Chondrocyte (in vitro differentiated cells): ENCODE data around the gene LGSN. TPM values are rescaled to one million over a fixed set of nuclear protein-coding genes. Genes with fewer than 3 reads are reported as not detected.
"Not testable (repeated sequence)": the region's sequence is repeated elsewhere in the genome, so short reads cannot be mapped to it uniquely, and the experiment has no call there.

Source experiments
- DNase-seq: peaks from one replicate; pipeline ENCODE4 v3.0.0; 2021; ENCODE audit warnings: mixed read lengths, low spot score
- H3K27ac Mint-ChIP-seq: one replicate; pipeline ENCODE4 v1.8.0; 2021; ENCODE audit warnings: mild to moderate bottlenecking, moderate library complexity, mixed read lengths; ENCODE audit not compliant: unreplicated experiment
- H3K27me3 Mint-ChIP-seq: 2 replicates; pipeline ENCODE4 v1.8.0; 2021; ENCODE audit warnings: low read depth, mixed read lengths
- H3K36me3 Mint-ChIP-seq: 2 replicates; pipeline ENCODE4 v1.8.0; 2021; ENCODE audit warnings: low read depth, mixed read lengths
- H3K4me1 Mint-ChIP-seq: 2 replicates; pipeline ENCODE4 v1.8.0; 2021; ENCODE audit warnings: low read depth, mild to moderate bottlenecking, mixed read lengths
- H3K4me3 Mint-ChIP-seq: one replicate; pipeline ENCODE4 v1.8.0; 2021; ENCODE audit warnings: mild to moderate bottlenecking, moderate library complexity, mixed read lengths; ENCODE audit not compliant: unreplicated experiment
- H3K9me3 Mint-ChIP-seq: 2 replicates; pipeline ENCODE4 v1.8.0; 2021; ENCODE audit warnings: low read depth, mixed read lengths
- CTCF ChIP-seq: fragments of 200-600 bp; sonication (generic); IDR thresholded peaks from 2 replicates; pipeline ENCODE4 v1.5.0; 2021; ENCODE audit warnings: antibody characterized with exemption, mild to moderate bottlenecking, moderate library complexity
- total RNA-seq: library from RNA; stranded (reverse); gene quantifications from 3 replicates; pipeline ENCODE4 v1.2.1, GENCODE V29; 2021

The LGSN gene
- total RNA-seq, 1 donor from 2014 or later = 1.4 TPM

GRCh38 chr6:63290492-63291058 is 29.2 kb downstream of the LGSN start:
- Mint-ChIP-seq H3K9me3 (no peaks in the 10 kb centered on the region), H3K27ac (no peak overlapping the region), H3K36me3 (no peaks in the 10 kb centered on the region), H3K4me3 (no peak overlapping the region), H3K27me3 (no peaks in the 10 kb centered on the region), H3K4me1 (peaks cover 2% of the 10 kb centered on the region)
- no peak for DNase-seq
- no peak for TF ChIP-seq CTCF

GRCh38 chr6:63289269-63289872 is 30.4 kb downstream of the LGSN start:
- Mint-ChIP-seq H3K9me3 (no peaks in the 10 kb centered on the region), H3K36me3 (no peaks in the 10 kb centered on the region), H3K4me1 (no peaks in the 10 kb centered on the region), H3K4me3 (no peak overlapping the region), H3K27ac (no peak overlapping the region), H3K27me3 (no peaks in the 10 kb centered on the region)
- no peak for DNase-seq
- TF ChIP-seq CTCF = no peak

GRCh38 chr6:63280639-63281180 is 39.1 kb downstream of the LGSN start:
- H3K27ac Mint-ChIP-seq = no peak overlapping the region
- H3K36me3 Mint-ChIP-seq = no peaks in the 10 kb centered on the region
- TF ChIP-seq CTCF = no peak

GRCh38 chr6:63278916-63279315 is 40.9 kb downstream of the LGSN start:
- Mint-ChIP-seq H3K4me3 (no peak overlapping the region), H3K27ac (no peak overlapping the region), H3K27me3 (peaks cover 5% of the 10 kb centered on the region), H3K9me3 (no peaks in the 10 kb centered on the region), H3K36me3 (no peaks in the 10 kb centered on the region), H3K4me1 (no peaks in the 10 kb centered on the region)
- DNase-seq = no peak
- TF ChIP-seq CTCF = no peak

More at GRCh38 chr6:63280639-63281180, 39.1 kb downstream of the LGSN start:
- DNase-seq = no peak
- peaks cover 3% of the 10 kb centered on the region for H3K27me3 Mint-ChIP-seq
- no peak overlapping the region for H3K4me3 Mint-ChIP-seq
- no peaks in the 10 kb centered on the region for H3K4me1 Mint-ChIP-seq
- no peaks in the 10 kb centered on the region for H3K9me3 Mint-ChIP-seq

- H3K9me3 Mint-ChIP-seq = no peaks in the 10 kb centered on the region
- no peaks in the 10 kb centered on the region for H3K36me3 Mint-ChIP-seq
- no peaks in the 10 kb centered on the region for H3K4me1 Mint-ChIP-seq
- H3K4me3 Mint-ChIP-seq = no peak overlapping the region
- no peak overlapping the region for H3K27ac Mint-ChIP-seq
- TF ChIP-seq CTCF = no peak
- DNase-seq = no peak
- H3K27me3 Mint-ChIP-seq = peaks cover 10% of the 10 kb centered on the region
Observed at GRCh38 chr6:63275953-63276352, 43.8 kb downstream of the LGSN start.

- H3K4me3 Mint-ChIP-seq, DNase-seq, H3K36me3 Mint-ChIP-seq, H3K9me3 Mint-ChIP-seq, H3K27ac Mint-ChIP-seq, H3K4me1 Mint-ChIP-seq: not testable (repeated sequence)
- H3K27me3 Mint-ChIP-seq = peaks cover 12% of the 10 kb centered on the region
Observed at GRCh38 chr6:63274795-63275430, 44.9 kb downstream of the LGSN start.
